GM12873 (cell line): ENCODE results near the gene MLLT1.

Source experiments
- TF ChIP-seq, protein P1 (sequence below): IDR thresholded peaks from 2 replicates; pipeline ENCODE4 v1.5.1; 2012; ENCODE audit warnings: low read depth, mild to moderate bottlenecking, moderate library complexity, low read length, control low read depth; ENCODE audit not compliant: insufficient read depth; ENCODE audit errors: missing control alignments

Gene MLLT1

DNA sequence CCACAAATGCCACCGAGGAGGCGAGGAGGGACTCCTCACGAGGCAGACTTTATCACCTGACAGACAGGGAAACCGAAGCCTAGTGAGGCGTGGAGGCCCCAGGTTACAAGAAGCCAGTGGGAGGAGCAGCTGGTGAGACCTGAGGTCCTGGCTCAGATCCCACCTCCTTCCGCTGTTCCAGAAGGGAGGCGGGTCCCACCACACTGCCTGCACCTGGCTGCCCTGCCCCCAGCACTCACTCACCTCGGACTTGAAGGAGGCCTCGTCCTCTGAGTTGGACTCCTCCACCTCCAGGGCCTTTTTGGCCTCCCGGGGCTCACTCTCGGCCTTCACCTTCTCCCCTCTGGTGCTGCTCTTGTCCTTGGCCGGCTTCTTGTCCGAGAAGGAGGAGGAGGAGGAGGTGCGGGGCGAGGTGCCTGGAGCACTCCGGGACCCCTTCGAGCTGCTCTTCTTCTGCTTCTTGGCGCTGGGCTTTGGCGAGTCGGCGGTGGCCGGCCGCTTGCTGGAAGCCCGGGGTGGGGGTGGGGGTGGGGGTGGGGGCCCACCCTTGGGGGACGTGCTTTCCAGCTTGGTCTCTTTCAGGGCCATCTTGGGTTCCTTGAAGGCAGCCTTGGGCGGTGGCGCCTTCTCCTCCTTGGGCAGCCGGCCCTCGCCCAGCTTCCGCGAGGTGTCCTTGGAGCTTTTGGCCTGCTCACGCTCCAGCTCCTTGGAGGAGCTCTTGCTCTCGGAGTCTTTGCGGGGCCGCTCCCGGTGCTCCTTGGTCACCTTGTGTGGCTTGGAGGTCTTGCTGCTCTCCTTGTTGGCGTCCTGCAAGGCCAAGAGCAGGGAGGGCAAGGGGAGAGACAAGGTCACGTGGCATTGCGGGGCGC, 57.7 kb downstream of the MLLT1 start:
- TF ChIP-seq, protein P1, sequence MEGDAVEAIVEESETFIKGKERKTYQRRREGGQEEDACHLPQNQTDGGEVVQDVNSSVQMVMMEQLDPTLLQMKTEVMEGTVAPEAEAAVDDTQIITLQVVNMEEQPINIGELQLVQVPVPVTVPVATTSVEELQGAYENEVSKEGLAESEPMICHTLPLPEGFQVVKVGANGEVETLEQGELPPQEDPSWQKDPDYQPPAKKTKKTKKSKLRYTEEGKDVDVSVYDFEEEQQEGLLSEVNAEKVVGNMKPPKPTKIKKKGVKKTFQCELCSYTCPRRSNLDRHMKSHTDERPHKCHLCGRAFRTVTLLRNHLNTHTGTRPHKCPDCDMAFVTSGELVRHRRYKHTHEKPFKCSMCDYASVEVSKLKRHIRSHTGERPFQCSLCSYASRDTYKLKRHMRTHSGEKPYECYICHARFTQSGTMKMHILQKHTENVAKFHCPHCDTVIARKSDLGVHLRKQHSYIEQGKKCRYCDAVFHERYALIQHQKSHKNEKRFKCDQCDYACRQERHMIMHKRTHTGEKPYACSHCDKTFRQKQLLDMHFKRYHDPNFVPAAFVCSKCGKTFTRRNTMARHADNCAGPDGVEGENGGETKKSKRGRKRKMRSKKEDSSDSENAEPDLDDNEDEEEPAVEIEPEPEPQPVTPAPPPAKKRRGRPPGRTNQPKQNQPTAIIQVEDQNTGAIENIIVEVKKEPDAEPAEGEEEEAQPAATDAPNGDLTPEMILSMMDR, result no peak

- TF ChIP-seq, protein P1, result no peak
Measured at GRCh38 chr19:6221220-6221877, 58.4 kb downstream of the MLLT1 start.

- TF ChIP-seq, protein P1, result no peak
Measured at GRCh38 chr19:6220385-6221191, 59.2 kb downstream of the MLLT1 start.

DNA sequence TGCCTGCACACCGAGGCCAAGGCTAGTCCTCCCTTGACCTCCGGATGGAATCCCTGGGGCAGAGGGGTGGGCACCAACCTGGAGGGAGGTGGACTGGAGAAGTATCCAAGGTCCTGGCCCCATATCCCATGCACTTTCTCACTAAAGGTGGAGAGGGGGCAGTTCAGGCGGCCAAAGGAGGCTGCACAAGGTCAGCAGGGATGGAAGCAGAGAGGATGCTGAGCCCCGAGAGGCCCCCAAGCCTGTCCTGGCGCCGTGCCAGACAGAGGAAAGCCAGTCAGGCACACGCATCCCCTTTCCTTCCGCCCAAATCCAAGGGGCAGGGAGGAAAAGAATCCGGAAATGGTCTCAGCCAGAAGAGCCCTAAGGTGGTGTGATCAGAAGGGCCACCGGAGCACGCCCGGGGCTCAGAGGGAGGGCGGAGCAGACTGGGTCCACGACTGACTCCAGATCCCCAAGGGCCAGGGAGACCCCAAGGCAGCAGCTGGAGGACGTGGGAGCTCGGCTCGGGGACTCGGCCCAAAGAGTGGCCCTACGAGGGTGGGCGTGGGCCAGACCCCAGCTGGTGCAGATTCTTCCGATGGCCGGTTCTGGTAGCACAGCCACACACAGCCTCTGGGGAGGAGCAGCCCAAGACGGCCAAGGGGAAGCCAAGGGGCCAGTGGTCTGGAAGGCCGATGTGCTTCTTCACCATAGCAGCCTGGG, 60.0 kb downstream of the MLLT1 start:
- TF ChIP-seq, protein P1, result no peak

DNA sequence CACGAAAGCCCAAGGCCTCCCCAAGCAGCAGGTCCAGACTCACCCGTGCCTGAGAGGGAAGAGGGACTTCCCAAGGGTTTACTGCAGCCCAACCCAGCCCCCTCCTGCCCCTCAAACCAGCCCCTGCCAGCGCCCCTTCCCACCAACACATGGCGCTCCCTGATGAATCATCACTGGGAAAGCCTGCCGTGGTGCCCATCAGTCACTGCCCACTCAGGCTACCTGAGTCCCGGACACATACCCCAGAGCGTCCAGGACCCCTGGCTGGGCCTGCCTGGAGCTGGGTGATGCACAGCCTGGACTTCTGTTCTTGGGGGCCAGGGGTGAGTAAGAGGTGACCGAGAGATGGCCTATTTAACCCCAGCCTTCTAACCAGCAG, 60.6 kb downstream of the MLLT1 start:
- TF ChIP-seq, protein P1, result no peak

- TF ChIP-seq, protein P1, result peak; percentile 95
Measured at GRCh38 chr19:6218491-6219146, 61.2 kb downstream of the MLLT1 start.
